M059J (cell line): ENCODE data around the gene CASQ1. TPM values are rescaled to one million over a fixed set of nuclear protein-coding genes. Genes with fewer than 3 reads are reported as not detected.
A peak's percentile ranks its signal among the peaks of the same experiment; 100 is the strongest.

ENCODE experiments used
- DNase-seq: peaks from one replicate; pipeline ENCODE4 v3.0.0-alpha.2; 2012; ENCODE audit warnings: low read depth
- total RNA-seq: library from RNA; depleted of rRNA; stranded (reverse); fragments of >200 nt; shearing (Covaris generic); gene quantifications from 2 replicates; pipeline ENCODE4 v1.2.3, GENCODE V29; 2014

The CASQ1 gene
- total RNA-seq, 1 experiment from 2014 or later = not detected

GRCh38 chr1:160205242-160206035 lies 15.1 kb downstream of the CASQ1 start, which contains the start of gene PEA15:
TSS of gene PEA15 (plus strand) at chr1:160205384. CDS start at chr1:160211545, 6,161 bp downstream.
- DNase-seq = peak; percentile 65

GRCh38 chr1:160206036-160206389 lies 15.6 kb downstream of the CASQ1 start:
- peak; percentile 78 for DNase-seq

- peak; percentile 93 for DNase-seq
These were observed 16.2 kb downstream of the CASQ1 start for GRCh38 chr1:160206421-160207117.

- DNase-seq = no peak
These were observed 16.8 kb downstream of the CASQ1 start for GRCh38 chr1:160207118-160207650.

- no peak for DNase-seq
These were observed 17.6 kb downstream of the CASQ1 start for GRCh38 chr1:160207771-160208556.

- no peak for DNase-seq
These were observed 18.4 kb downstream of the CASQ1 start for GRCh38 chr1:160208557-160209320.

GRCh38 chr1:160209321-160210046 lies 19.1 kb downstream of the CASQ1 start:
- no peak for DNase-seq

GRCh38 chr1:160210561-160210960 lies 20.2 kb downstream of the CASQ1 start:
- no peak for DNase-seq

GRCh38 chr1:160211046-160211790 lies 20.8 kb downstream of the CASQ1 start:
- no peak for DNase-seq

GRCh38 chr1:160214481-160215140 lies 24.2 kb downstream of the CASQ1 start:
- DNase-seq = no peak

GRCh38 chr1:160216301-160216700 lies 25.9 kb downstream of the CASQ1 start:
- DNase-seq = no peak

- DNase-seq = no peak
These were observed 27.2 kb downstream of the CASQ1 start for GRCh38 chr1:160217481-160218051.

- DNase-seq = peak; percentile 77
These were observed 28.9 kb downstream of the CASQ1 start for GRCh38 chr1:160219062-160219929.

GRCh38 chr1:160220301-160220700 lies 29.9 kb downstream of the CASQ1 start:
- DNase-seq = no peak

GRCh38 chr1:160221089-160221488 lies 30.7 kb downstream of the CASQ1 start:
- no peak for DNase-seq

- DNase-seq = no peak
These were observed 32.2 kb downstream of the CASQ1 start for GRCh38 chr1:160222546-160222945.

- no peak for DNase-seq
These were observed 34.2 kb downstream of the CASQ1 start for GRCh38 chr1:160224606-160225005.

- DNase-seq = no peak
These were observed 35.0 kb downstream of the CASQ1 start for GRCh38 chr1:160225345-160225744.
